GM21447 (cell line): Measurements from ENCODE around the gene KRTAP17-1.
"Not testable (repeated sequence)": the region's sequence is repeated elsewhere in the genome, so short reads cannot be mapped to it uniquely, and the experiment has no call there.

Experiments used
- ATAC-seq: cut with Tn5 transposase; IDR thresholded peaks from one replicate; pipeline ENCODE4 v1.9.1; 2021; ENCODE audit not compliant: unreplicated experiment

KRTAP17-1 gene, protein sequence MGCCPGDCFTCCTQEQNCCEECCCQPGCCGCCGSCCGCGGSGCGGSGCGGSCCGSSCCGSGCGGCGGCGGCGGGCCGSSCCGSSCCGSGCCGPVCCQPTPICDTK

DNA sequence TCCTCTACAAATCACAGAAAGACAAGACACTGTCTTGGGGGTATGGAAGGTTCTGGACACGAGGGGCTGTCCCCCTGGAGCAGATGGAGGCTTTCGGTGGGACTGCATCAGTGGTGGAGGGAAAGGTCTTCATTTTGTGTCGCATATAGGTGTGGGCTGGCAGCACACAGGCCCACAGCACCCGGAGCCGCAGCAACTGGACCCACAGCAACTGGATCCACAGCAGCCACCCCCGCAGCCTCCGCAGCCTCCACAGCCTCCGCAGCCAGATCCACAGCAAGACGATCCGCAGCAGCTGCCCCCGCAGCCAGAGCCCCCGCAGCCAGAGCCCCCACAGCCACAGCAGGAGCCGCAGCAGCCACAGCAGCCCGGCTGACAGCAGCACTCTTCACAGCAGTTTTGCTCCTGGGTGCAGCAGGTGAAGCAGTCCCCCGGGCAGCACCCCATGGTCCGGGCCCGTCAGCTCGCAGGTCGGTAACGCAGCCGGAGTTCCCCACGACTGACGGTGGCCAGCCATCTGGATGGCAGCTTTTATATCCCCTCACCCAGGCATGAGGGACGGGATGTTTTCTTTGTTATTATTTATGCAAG lies at the start of gene KRTAP17-1:
Gene KRTAP17-1, minus strand, starts transcription at position 507 of the 591 bp plus-strand sequence. Its CDS starts 60 bp downstream, at position 447.
- no peak for ATAC-seq

DNA sequence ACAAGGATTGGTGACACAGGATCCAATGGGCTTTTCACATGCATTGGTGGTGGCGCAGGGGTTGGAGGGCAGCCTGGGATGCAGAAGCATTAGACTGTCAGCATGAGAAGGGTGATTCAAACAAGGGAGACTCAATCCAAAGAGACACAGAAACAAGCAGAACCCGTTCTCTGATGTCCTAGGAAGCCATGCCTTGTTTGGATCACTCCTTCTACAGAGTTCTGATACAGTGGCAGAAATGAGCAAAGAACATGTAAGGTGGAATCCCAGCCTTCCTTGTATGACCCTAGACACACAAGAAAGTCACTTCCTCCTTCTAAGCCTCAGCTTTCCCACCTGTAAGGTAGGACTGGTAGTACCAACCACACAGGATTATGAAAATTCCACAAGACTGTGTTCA lies 48.4 kb upstream of the KRTAP17-1 start:
- no peak for ATAC-seq

DNA sequence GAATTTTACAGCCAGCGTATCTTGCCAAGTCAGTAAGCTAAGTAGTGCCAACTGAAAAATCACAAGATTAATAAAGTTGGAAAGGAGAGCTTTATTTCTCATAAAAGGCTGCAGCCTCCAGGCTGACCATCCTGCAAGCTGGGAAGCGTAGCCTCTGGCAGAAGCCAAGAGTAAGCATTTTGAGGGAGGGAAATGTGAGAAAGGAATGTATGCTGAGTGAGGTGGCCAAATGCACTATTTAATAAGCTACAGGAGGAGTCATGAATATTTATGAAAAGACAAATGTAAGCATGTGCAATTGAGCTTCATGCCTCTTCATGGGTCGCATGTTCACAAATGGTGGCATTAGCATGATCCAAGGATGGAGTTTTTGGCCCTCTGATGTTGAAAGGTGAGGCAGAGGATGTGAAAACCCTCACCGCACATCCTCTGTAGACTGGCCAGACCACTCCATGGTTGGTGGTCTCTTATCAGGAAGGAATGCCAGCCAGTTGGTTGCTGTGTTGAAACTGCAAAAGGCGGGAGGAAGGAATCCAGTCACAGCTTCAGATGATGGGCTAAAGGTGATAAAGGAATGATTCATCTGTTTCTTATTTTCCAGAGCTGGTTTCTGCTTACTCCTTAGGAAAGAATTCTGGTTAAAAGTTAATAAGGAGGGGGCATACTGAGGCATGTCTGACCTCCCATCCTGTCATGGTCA lies 44.9 kb upstream of the KRTAP17-1 start:
- ATAC-seq: no peak

DNA sequence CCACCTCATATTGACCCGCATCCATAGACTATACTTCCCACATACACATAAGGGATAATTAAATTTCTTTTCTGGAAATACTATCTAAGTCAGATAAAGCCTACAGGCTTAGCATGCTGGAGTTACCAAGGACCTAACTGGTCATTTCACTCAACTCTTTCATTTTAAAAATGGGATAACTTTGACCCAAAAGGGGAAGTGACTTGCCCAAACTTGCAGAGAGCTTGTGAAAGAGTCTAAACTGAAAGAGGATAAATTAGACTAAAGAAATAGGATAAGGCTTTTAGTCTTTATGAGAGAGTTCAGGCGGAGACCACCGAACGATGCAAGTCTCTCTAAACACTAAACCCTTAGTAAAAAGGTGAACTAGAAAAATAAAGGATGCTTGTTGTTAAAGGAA lies 39.0 kb upstream of the KRTAP17-1 start:
- no peak for ATAC-seq

DNA sequence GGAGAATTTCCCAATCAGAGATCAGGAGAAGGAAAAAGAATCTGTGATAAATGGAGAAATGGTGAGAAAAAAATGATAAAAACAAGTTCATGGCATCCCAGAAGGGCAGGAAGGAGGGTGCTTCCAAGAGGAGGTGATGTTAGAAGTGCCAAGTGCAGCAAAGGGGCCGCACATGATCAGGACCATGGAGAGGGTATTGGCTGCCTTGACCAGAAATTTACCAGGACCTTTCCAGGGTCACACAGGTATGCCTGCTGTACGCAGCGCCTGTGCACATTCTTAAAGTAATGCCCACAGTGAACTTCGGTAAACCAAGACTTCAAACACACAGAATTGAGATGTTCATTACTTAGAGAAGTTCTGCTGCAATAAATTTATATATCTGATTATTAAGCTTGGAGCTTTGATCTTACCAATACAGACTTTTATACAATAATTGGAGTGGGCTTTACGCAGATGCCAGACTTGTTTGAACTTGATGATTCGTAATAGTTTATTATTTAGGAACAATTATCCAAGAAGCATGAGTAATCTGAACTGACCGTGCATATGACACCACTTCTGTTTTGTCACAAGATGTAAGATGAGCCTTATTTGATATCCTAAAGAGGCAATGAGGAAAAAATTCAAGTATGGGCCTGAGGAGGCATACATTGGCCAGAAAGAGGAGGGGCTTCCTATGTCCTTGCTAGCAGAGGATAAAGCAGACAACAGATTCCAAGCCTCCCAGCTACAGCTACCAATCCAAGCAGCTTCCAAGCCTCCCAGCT lies 37.3 kb upstream of the KRTAP17-1 start:
- no peak for ATAC-seq

DNA sequence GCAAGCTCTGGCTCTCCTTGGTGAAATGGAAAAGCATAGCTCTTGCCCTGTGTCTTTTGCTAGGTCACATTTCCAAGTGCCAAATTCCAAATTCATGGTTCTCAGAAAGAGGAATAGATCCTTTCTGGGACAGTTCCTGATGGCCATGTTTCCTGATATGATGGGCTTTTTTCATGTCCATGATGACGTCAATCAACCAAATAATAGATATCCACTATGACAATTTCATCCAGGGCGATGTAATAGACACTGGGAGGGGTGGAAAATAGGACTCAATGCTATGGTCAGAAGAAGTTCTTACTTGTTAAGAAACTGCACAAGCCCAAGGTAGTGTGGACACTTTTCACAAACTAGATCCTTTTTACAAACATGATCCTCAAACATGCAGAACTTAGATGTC lies 35.7 kb upstream of the KRTAP17-1 start:
- ATAC-seq: no peak

DNA sequence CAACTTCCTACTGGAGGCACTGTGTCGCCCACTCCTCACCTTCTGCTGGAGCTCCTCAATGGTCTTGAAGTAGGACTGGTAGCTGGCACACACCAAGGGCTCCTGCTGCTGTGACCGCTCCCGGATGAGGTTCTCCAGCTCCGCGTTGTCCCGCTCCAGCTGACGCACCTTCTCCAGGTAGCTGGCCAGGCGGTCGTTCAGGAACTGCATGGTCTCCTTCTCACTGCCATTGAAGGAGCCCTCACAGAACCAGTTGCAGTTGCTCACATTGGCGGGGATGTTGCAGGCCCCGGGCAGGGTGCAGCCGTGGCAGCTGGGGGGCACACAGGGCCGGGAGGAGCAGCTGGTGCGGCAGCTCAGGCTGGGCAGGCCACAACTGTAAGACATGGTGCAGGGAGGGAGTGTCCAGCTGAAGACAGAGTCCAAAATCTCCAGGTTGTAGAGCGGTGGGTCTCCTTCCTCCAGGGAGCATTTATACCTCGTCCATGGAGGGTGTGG lies 34.9 kb upstream of the KRTAP17-1 start, which contains the start of gene KRT33A:
Gene KRT33A, minus strand, starts transcription at position 448 of the 498 bp plus-strand sequence. Its CDS starts 61 bp downstream, at position 387.
- ATAC-seq: not testable (repeated sequence)

DNA sequence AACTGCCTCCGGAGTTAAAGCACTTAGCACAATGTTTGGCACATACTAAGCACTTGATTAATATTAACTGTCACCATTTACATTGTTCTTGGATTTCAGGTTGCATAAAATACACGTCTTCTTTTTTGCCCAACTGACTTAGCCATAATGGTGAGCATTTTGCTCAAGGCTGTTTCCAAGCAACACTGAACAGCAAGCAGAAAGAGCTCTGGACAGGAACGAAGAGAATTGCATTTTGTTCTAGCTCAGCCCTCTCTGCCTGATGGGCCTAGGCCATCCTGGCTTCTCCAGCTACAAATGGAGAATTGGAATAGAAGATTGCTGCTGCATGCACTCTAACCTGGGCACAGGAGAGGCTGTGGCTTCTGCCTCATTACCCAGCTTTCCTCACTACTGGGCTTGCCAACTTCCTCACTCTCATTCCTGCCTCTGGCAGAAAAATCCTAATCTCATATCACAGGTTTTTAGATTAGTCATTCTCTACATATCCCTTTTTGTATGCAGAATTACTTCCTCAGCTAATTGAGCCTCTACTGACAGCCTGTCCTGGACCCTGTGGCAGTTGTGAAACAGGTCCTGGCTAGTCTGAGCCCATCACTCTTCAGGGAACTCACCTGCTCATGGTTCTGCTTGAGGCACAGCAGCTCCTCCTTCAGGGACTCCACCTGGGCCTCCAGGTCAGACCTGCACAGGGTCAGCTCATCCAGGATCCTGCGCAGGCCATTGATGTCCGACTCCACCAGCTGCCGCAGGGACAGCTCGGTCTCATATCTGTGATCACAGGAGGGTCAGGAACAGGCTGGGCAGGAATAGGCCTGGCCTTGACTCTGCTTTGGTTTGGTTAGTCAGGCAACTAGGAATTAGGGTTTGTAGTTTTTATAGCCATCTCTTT lies 32.6 kb upstream of the KRTAP17-1 start:
- ATAC-seq: no peak

DNA sequence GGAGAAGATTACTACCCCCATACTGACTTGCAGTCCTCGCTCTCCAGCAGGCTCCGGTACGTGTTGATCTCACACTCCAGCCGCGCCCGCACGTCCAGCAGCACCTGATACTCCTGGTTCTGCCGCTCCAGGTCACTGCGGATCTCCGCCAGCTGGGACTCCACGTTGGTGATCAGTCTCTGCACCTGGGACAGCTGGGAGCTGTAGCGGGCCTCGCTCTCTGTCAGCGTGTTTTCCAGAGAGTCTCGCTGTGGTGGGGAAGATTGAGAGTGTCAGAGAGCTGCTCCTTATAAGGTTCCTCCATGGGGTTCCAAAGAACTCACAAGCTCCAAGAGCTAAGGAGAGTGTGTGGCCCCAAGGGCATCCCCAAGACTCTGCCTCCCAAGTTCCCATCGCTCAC lies 30.9 kb upstream of the KRTAP17-1 start:
- ATAC-seq: not testable (repeated sequence)

DNA sequence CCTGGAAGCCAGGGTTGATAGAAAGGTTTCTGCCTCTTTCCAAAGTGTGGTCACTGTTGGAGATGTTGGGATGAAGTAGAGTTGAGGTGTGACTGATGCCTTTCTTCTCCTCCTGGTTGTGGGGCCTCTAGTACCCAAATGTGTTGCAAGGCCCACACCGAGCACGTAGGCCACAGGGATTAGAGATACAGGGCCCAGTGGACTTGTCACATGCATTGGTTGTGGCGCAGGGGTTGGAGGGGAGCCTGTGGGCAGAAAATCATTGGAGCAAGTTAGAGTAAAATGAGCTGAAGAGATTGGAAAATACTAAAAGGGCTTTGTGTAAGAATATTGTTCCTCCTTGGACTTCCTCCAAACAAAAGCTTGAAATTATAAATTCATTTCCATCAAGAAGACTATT lies 30.5 kb upstream of the KRTAP17-1 start:
- ATAC-seq: no peak

DNA sequence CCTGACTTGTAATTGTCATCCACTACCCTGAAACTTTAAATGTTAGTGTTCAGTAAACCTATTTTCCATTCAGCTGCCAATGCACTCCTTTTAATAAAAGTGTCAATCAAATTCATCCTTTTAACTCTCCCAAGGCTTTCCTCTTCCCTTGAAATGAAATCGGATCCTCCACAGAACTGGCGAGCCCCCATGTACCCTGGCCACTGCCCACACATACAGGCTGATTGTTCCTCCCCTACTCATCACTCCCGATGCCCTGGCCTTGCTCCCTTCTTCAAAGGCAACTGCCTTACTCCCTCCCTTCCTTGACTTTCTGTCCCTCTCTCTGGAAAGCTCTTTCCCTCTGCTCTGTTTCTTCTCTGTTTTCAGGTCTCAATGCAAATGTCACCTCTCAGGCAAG lies 27.5 kb upstream of the KRTAP17-1 start:
- ATAC-seq: no peak

DNA sequence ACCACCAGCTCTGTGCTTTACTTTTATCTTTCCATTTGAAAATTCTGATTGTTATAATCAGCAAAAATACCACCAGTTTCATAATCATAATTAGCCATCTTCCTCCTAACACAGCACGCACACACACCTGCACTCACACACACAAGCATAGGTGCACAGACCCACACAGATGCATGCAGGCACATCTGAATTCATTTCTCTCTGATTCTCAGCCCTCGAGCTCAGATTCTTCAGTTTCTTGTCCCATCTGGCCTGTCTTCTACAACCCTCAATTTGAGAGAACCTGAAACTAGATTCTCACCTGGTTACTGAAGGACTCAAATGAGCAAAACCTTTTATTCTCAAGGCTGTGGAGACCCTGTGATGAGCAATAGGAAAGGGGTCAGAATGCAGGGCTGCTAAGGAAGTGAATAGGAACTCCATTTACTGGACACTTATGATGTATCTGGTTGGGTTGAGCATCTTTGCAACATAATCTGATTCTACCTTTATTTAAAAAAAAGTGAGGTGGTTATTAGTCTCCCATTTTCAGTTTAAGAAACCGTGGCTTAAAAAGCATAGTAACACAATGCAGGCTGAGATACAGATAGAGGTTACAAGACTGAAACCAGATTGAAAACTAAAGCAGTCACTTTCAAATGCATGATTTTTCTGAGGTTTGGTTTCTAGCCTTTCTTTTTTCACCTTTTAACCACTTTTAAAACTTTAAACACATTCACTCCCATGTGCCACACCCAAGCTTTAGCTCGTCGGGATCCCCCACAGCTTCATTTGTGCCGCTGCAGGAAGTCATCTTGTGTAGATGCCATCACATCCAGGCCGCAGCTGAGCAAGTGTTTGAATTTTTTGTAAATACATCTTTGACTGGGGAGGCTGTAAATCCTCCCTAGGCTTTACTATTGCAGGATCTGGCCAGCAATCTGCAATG lies 25.7 kb upstream of the KRTAP17-1 start:
- no peak for ATAC-seq

DNA sequence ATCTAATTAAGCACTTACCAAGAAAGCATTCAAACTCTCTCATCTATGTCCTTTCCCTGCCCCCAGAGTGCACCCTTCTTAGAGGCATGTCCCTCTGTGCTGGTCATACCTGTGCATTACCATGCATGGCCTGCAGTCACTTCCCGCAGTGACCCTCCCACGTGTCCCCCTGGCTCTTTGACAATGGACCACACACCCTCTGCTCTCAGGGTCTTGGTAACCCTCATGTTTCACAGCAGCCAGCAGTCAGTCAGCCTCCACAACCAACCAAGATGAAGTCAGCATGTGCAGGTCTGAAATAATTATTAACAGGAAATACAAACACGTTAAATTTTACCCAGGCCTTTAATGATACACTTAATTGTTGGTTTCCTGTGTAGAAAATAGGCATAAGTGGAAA lies 25.0 kb upstream of the KRTAP17-1 start:
- no peak for ATAC-seq

DNA sequence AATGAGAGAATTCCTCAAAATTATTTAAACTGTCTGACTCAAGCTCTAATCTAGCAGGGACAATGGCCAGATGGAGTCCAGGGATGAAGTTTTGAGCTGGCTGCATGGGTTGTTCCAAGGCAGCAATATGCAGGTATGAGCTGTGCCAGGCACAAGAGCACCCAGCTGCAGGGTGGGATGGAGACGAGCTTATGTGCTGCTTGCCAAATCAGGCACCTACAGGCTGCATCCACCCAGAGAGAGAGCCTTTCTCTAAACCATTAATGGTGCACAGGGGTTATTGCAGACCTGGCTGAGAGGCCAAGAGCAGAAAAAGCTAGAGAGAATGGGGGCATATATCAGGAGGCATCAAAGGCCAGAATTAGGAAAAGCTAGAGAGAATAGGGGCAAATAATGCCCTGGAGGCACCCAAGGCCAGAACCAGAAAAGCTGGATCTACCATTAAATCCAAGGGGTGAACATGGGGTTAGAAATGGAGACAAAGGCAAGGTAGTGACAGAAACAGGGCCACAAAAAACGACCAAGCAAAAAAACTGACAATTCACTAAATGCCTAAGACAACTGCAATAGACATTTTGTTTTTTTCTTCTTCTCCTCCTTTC lies 24.2 kb upstream of the KRTAP17-1 start:
- no peak for ATAC-seq

DNA sequence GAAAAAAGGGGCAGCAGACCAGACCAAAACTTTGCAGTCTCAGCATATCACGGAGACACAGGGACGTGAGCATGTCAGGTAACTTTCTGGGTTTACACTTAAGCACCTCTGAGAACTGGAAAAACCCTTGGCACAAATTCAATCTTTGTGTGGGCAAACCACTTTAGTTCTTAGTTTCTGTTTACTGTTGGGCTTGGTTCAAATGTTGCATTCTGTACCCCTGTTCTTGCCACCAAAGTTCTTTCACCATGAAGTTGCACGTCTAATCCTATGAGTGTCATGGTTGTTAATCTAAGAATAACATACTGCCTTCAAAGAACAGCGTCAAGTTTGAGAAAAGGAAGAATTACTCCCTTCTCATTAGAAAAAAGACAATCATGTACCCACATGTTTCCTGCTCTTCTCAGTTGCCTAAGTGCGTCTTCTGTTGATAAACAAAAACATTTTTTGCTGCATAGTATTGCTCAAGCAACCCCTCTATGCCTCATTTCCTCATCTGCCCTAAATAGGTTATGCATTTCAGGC lies 23.5 kb upstream of the KRTAP17-1 start:
- peak; percentile 47 for ATAC-seq

DNA sequence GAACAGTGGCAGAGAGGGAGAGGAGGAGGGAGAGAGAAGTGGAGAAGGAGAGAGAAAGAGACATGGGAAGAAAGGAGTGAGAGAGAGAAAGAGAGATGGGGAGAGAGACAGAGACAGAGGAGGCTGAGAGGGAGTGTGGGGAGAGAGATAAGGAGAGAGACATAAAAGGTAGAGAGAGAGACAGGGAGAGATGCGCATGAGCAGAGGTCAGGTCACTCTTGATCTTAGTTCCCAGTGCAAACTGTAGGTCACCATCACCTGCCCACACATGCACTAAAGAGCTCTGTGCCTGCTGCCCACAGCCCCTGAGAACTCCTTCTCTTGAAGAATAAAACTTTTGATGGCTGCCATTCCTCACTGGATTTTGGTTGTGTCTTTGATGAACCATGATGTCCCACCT lies 20.2 kb upstream of the KRTAP17-1 start:
- no peak for ATAC-seq

DNA sequence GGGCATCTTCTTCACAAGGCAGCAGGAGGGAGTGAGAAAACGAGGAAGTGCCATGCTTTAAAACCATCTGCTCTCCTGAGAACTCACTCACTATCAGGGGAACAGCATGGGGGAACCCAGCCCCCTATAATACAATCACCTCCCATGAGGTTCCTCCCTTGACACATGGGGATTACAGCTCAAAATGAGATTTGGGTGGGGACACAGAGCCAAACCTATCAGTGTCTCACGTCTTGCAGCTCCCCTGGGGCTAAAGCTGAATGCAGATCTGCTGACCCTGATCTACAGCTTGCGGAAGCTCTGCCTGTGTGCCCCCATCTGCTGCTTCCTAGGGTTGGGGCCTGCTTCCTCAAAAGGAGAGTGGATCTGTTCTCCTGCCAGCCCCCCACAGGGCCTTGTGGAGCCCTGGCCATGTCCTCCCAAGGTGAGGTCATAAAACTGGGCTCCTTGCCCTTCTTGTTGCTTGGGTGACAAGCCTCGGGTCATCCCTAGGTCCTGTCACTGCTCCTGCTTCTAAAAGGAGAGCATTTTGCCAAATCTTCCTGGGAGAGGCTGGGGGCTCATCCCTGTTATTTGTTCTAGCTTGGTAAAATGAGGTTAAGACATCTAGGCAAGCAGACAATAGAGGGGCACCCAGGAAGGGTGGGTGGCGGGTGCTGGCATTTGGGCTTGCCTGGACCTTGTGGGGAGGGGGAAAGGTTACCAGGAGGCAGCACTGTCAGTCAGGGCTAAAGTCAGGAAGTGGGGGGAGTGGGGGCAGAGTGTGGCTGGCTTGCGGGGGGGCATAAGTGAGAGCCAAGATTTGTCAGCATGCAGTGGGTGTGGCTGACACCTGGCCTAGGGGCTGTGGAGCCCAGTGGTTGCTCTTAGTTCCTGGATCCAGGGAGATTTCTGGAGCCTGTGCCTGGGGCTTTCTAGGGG lies 19.1 kb upstream of the KRTAP17-1 start:
- no peak for ATAC-seq

DNA sequence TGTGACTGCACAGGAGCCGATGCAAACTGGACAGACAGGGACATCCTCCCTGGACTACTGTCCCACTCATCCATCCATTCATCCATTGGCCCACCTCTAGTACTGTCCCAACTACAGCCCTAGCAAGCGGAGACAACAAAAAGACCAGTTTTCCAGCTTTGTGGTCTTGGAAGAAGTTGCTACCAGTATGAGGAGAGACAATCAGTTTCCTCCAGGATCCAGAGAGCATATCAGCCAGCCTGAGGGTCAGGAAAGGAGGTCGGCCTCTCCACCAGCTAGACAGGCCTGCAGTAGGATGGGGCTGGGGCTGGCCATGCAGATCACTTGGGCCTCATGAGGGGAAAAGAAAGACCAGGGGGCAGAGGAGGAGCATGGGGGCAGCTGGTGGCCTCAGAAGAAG lies 18.3 kb upstream of the KRTAP17-1 start:
- no peak for ATAC-seq
